Endothelial cell of umbilical vein (primary cell): ENCODE measurements around the gene OR52L1. TPM values are rescaled to one million over a fixed set of nuclear protein-coding genes. Genes with fewer than 3 reads are reported as not detected.

ENCODE experiments used
- BruUV-seq: library from RNA; stranded (reverse); fragments of 400-500 nt; replicated peaks from 2 replicates; lab custom pipeline; 2021; lab: Mats Ljungman, UMichigan
- CTCF ChIA-PET: fragments of 300-600, 350-600 bp; sonication (Branson Sonifier 250); formaldehyde crosslinking; loops from one replicate; lab custom pipeline; 2021; ENCODE audit warnings: antibody characterized with exemption, inconsistent platforms; lab: Charles Lee
- POLR2A ChIA-PET: fragments of 300-600, 350-600 bp; sonication (Branson Sonifier 250); formaldehyde crosslinking; loops from one replicate; lab custom pipeline; 2021; ENCODE audit warnings: antibody characterized with exemption, inconsistent platforms; lab: Charles Lee
- DNase-seq: peaks from one replicate; pipeline ENCODE4 v3.0.0-alpha.2; 2011; ENCODE audit warnings: low read depth, low spot score
- FAIRE-seq: peaks from 2 replicates; lab custom pipeline; 2011; peaks lifted over from hg19 to GRCh38; lab: Jason Lieb, UNC
- H2AFZ ChIP-seq: 2 replicates; pipeline ENCODE4 v1.6.0; 2012; ENCODE audit warnings: low read depth, low read length, control low read depth, inconsistent platforms
- H3K27ac ChIP-seq: 2 replicates; pipeline ENCODE4 v1.5.1; 2011; ENCODE audit warnings: low read depth, mild to moderate bottlenecking, control low read depth, low read length, moderate library complexity; ENCODE audit not compliant: insufficient read depth
- H3K27me3 ChIP-seq, 2 experiments: 2 replicates each; pipeline versions ENCODE4 v1.6.0 to v1.6.1; 2011; ENCODE audit warnings: low read length in 2 of 2, mixed read lengths in 1 of 2; ENCODE audit not compliant: control insufficient read depth in 2 of 2, insufficient read depth in 2 of 2
- H3K36me3 ChIP-seq, 2 experiments: 2 replicates in 1 of 2; 3 replicates in 1 of 2; pipeline ENCODE4 v1.5.1; 2011; ENCODE audit warnings: low read length in 2 of 2, mild to moderate bottlenecking in 1 of 2, moderate library complexity in 1 of 2; ENCODE audit not compliant: control insufficient read depth in 2 of 2, insufficient read depth in 2 of 2; ENCODE audit errors: extremely low read depth in 1 of 2
- H3K4me1 ChIP-seq: 3 replicates; pipeline ENCODE4 v1.5.1; 2011; ENCODE audit warnings: mild to moderate bottlenecking, low read length; ENCODE audit not compliant: control insufficient read depth, insufficient read depth; ENCODE audit errors: extremely low read depth
- H3K4me2 ChIP-seq: 2 replicates; pipeline ENCODE4 v1.6.1; 2011; ENCODE audit warnings: low read length, control low read depth, mixed read lengths; ENCODE audit not compliant: insufficient read depth
- H3K4me3 ChIP-seq, 3 experiments: fragments of 200-600 bp in 1 of 3; sonication (generic), shearing (Covaris generic) in 1 of 3; replicated peaks in 1 of 3; 2 replicates each; pipeline ENCODE4 v1.5.1; 2011 to 2016; ENCODE audit warnings: control low read depth in 3 of 3, low read length in 3 of 3, mild to moderate bottlenecking in 2 of 3, inconsistent platforms in 1 of 3, low read depth in 1 of 3, moderate library complexity in 1 of 3; ENCODE audit not compliant: insufficient read depth in 1 of 3
- H3K79me2 ChIP-seq: 2 replicates; pipeline ENCODE4 v1.6.0; 2012; ENCODE audit warnings: low read length, inconsistent platforms; ENCODE audit not compliant: control insufficient read depth, insufficient read depth
- H3K9ac ChIP-seq: replicated peaks from 2 replicates; pipeline ENCODE3; 2011; ENCODE audit warnings: low read length, control low read depth; ENCODE audit not compliant: insufficient read depth; ENCODE audit errors: extremely low read depth
- H3K9me1 ChIP-seq: replicated peaks from 3 replicates; pipeline ENCODE4 v1.6.0; 2011; ENCODE audit warnings: mild to moderate bottlenecking, low read length; ENCODE audit not compliant: control insufficient read depth, insufficient read depth; ENCODE audit errors: extremely low read depth
- H3K9me3 ChIP-seq: replicated peaks from 2 replicates; pipeline ENCODE4 v1.5.1; 2012; ENCODE audit warnings: low read length, inconsistent platforms; ENCODE audit not compliant: control insufficient read depth, insufficient read depth
- H4K20me1 ChIP-seq: replicated peaks from 2 replicates; pipeline ENCODE3; 2011; ENCODE audit warnings: mild to moderate bottlenecking, low read length; ENCODE audit not compliant: control insufficient read depth, insufficient read depth; ENCODE audit errors: extremely low read depth
- FOS ChIP-seq: IDR thresholded peaks from 2 replicates; pipeline ENCODE4 v1.6.1; 2011; ENCODE audit warnings: mild to moderate bottlenecking, low read length, moderate library complexity, borderline replicate concordance; ENCODE audit not compliant: insufficient read depth
- JUN ChIP-seq: IDR thresholded peaks from 2 replicates; pipeline ENCODE4 v1.6.1; 2011; ENCODE audit warnings: borderline replicate concordance, low read depth; ENCODE audit not compliant: insufficient read length, insufficient read depth
- MYC ChIP-seq: IDR thresholded peaks from one replicate; pipeline ENCODE4 v1.6.1; 2011; ENCODE audit warnings: mild to moderate bottlenecking, low read depth, low read length
- POLR2AphosphoS5 ChIP-seq: IDR thresholded peaks from 2 replicates; pipeline ENCODE4 v1.6.1; 2012; ENCODE audit warnings: low read depth, mild to moderate bottlenecking, control low read depth, low read length, moderate library complexity; ENCODE audit not compliant: insufficient read depth
- dilution Hi-C: fragments of 300-500 bp; cut with MboI; formaldehyde crosslinking; loops from one replicate; pipeline ENCODE4 v1.15.0; 2019; ENCODE audit warnings: low sequenced_read_pairs; ENCODE audit not compliant: extremely low pct_ligation_motif_present
- intact Hi-C: fragments of 100-400 bp; cut with micrococcal nuclease; formaldehyde crosslinking; loops from one replicate; pipeline ENCODE4 v1.10.0; 2022
- polyA plus RNA-seq, 4 experiments: library from polyadenylated mRNA; depleted of rRNA in 3 of 4; stranded (reverse) in 3 of 4; unstranded in 1 of 4; fragments of >200 nt; gene quantifications; 2 replicates each; pipeline versions ENCODE4 v1.2.1 to v1.2.3, GENCODE V29; 2011 to 2012; ENCODE audit warnings: missing spikeins in 1 of 4
- total RNA-seq: library from RNA; stranded (reverse); gene quantifications from 2 replicates; pipeline ENCODE4 v1.2.3, GENCODE V29; 2021
- TF ChIP-seq, protein P1 (sequence below), 2 donors: IDR thresholded peaks; 1 replicate in 1 of 2; 2 replicates in 1 of 2; pipeline ENCODE4 v1.5.1; 2011; ENCODE audit warnings: low read length in 2 of 2, mild to moderate bottlenecking in 2 of 2, moderate library complexity in 2 of 2, control low read depth in 1 of 2, inconsistent platforms in 1 of 2, low read depth in 1 of 2; ENCODE audit not compliant: insufficient read depth in 1 of 2; ENCODE audit errors: extremely low read depth in 1 of 2

The OR52L1 gene
- total and polyA plus RNA-seq, 2 donors (not counting 3 experiments of a cell fraction or from before 2014, with no cell fraction given), result 0.07 TPM; not detected in 1

DNA sequence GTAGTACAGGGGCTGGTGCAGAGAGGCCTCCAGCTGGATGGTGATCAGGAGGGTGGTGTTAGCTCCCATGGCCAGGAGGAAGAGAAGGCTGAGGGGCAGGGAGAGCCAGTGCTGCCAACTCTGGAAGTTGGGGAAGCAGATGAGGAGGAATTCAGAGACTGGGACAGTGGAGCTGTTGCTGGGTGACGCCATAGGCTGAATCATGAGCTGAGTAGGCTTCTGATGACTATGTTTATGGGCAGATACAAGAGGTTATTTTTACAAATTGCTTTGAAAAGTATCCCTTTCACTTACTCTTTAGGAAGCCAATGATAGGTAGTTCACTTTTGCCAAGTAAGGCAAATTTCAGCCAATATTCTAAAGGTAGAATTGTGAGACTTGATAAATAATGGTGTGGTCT lies 40.7 kb upstream of the OR52L1 start:
- intact Hi-C loops (no loop called here), dilution Hi-C loops (no loop called here)
- Histone ChIP-seq H3K27me3 (peaks cover 4 to 5% of the 10 kb centered on the region in 2 experiments), H3K27ac (no peak overlapping the region), H2AFZ (no peak overlapping the region), H4K20me1 (no peaks in the 10 kb centered on the region), H3K4me2 (no peak overlapping the region), H3K4me3 (no peak overlapping the region), H3K36me3 (no peaks in the 10 kb centered on the region), H3K9me1 (no peaks in the 10 kb centered on the region), H3K9me3 (no peaks in the 10 kb centered on the region), H3K79me2 (no peaks in the 10 kb centered on the region), H3K9ac (no peak overlapping the region), H3K4me1 (no peaks in the 10 kb centered on the region)
- FAIRE-seq (no peak), DNase-seq (no peak)
- ChIA-PET POLR2A (no interaction called here), CTCF (no interaction called here)
- BruUV-seq, result no TSS peak
- TF ChIP-seq, protein P1, sequence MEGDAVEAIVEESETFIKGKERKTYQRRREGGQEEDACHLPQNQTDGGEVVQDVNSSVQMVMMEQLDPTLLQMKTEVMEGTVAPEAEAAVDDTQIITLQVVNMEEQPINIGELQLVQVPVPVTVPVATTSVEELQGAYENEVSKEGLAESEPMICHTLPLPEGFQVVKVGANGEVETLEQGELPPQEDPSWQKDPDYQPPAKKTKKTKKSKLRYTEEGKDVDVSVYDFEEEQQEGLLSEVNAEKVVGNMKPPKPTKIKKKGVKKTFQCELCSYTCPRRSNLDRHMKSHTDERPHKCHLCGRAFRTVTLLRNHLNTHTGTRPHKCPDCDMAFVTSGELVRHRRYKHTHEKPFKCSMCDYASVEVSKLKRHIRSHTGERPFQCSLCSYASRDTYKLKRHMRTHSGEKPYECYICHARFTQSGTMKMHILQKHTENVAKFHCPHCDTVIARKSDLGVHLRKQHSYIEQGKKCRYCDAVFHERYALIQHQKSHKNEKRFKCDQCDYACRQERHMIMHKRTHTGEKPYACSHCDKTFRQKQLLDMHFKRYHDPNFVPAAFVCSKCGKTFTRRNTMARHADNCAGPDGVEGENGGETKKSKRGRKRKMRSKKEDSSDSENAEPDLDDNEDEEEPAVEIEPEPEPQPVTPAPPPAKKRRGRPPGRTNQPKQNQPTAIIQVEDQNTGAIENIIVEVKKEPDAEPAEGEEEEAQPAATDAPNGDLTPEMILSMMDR (IDR thresholded peaks at IDR 0.05; ENCODE audit: extremely low read depth in 1 of 2, insufficient read depth in 1 of 2, low read depth in 1 of 2, low read length in 2 of 2), result no peak

DNA sequence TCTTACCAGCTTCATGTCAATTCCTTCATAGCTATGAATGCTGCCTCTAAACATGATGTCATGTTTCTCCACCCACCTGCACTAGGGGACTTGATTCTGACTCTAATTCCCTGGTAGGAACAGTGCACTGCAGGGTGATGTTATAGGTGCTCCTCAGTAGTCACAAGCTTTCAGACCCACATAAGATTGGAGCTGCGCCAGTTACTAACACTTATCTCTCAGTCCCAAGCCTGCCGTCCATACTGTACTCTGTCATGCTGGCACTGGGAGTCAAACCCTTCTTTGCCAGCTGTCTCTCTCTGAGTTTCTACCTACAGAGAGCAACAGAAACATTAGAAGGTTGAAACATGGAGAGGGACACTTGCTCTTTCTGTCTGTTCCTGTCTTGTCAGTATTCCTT lies 38.3 kb upstream of the OR52L1 start:
- ChIA-PET POLR2A (no interaction called here), CTCF (interaction anchor here (2.5 to 7.4 kb wide), 2 partner anchors 329 to 337 kb away, joined by 35 to 149 read pairs; no protein-coding TSS in a partner anchor)
- BruUV-seq, result no TSS peak
- DNase-seq, result no peak
- H3K27me3 ChIP-seq, result peaks cover 5 to 7% of the 10 kb centered on the region in 2 experiments
- no peaks in the 10 kb centered on the region for H3K4me1 ChIP-seq
- H3K4me2 ChIP-seq, result no peak overlapping the region
- no peaks in the 10 kb centered on the region for H4K20me1 ChIP-seq
- no peak overlapping the region for H3K9ac ChIP-seq
- H3K27ac ChIP-seq, result no peak overlapping the region
- no peak overlapping the region for H2AFZ ChIP-seq
- TF ChIP-seq MYC (no peak), JUN (no peak), FOS (no peak), POLR2AphosphoS5 (no peak)
- no peak overlapping the region for H3K4me3 ChIP-seq
- H3K36me3 ChIP-seq, result no peaks in the 10 kb centered on the region
- intact Hi-C loops (no loop called here), dilution Hi-C loops (no loop called here)
- H3K9me3 ChIP-seq, result no peaks in the 10 kb centered on the region
- no peak for FAIRE-seq
- no peaks in the 10 kb centered on the region for H3K9me1 ChIP-seq
- H3K79me2 ChIP-seq, result no peaks in the 10 kb centered on the region
